Measurements from ENCODE around the gene RFC4. TPM values are rescaled to one million over a fixed set of nuclear protein-coding genes. Genes with fewer than 3 reads are reported as not detected.

Gene RFC4
- total and polyA plus RNA-seq, 9 of the 15 experiments (the other 6 are each of a cell fraction or from before 2014, with no cell fraction given): 105 to 227 (median 180) TPM

GRCh38 chr3:186825294-186825821, 19.1 kb upstream of the RFC4 start (continued):
- no peak for TF ChIP-seq THRB (CRISPR knock-in tag; conservative IDR thresholded peaks at IDR 0.05)
- TF ChIP-seq CUX1 (CRISPR knock-in tag; IDR thresholded peaks at IDR 0.05): no peak
- TF ChIP-seq MEF2A (IDR thresholded peaks at IDR 0.05; ENCODE audit: control insufficient read depth, low read depth, low read length): no peak
- peak; percentile 32; the same call in 1 of the 2 replicates for TF ChIP-seq VEZF1 (CRISPR knock-in tag; IDR thresholded peaks at IDR 0.05)
- TF ChIP-seq SMARCE1 (IDR thresholded peaks at IDR 0.05): peak; percentile 32; the same call in 1 of the 2 replicates
- no peak for TF ChIP-seq KDM2B (CRISPR knock-in tag; IDR thresholded peaks at IDR 0.05)
- TF ChIP-seq THRA (IDR thresholded peaks at IDR 0.05): no peak
- 0 out of 2 replicates have a peak, but pooled peaks have one; percentile 11 for TF ChIP-seq FOXP1 (CRISPR knock-in tag; IDR thresholded peaks at IDR 0.05)
- peak; percentile 17; the same call in 1 of the 2 replicates for TF ChIP-seq PKNOX1 (IDR thresholded peaks at IDR 0.05)
- TF ChIP-seq SMARCA5 (IDR thresholded peaks at IDR 0.05): no peak
- no peak for TF ChIP-seq SNRNP70 (optimal IDR thresholded peaks at IDR 0.05; ENCODE audit: low read depth, low read length)
- peak; percentile 76 for TF ChIP-seq CREM (IDR thresholded peaks at IDR 0.05; ENCODE audit: low read depth)
- TF ChIP-seq CBX1 (IDR thresholded peaks at IDR 0.05; ENCODE audit: low read depth): no peak
- TF ChIP-seq ZFX (CRISPR knock-in tag; IDR thresholded peaks at IDR 0.05): peak; percentile 14; the same call in 1 of the 2 replicates
- no peak for TF ChIP-seq ZFPM2 (CRISPR knock-in tag; IDR thresholded peaks at IDR 0.05)
- no peak for TF ChIP-seq SPI1 (IDR thresholded peaks at IDR 0.05; ENCODE audit: borderline replicate concordance, low read depth, low read length)
- no peak for TF ChIP-seq HNRNPLL (IDR thresholded peaks at IDR 0.05; ENCODE audit: low read depth, low read length, poor library complexity, severe bottlenecking)
- TF ChIP-seq GTF2F1 (IDR thresholded peaks at IDR 0.05; ENCODE audit: low read depth, low read length): no peak
- no peak for TF ChIP-seq ETV1 (tag; conservative IDR thresholded peaks at IDR 0.05; ENCODE audit: low read depth)

Measured in K562 (cell line).